ENCODE data around the gene VAV2. TPM values are rescaled to one million over a fixed set of nuclear protein-coding genes. Genes with fewer than 3 reads are reported as not detected.

Gene VAV2
- total RNA-seq, 1 donor from 2014 or later = 61.9 TPM

DNA sequence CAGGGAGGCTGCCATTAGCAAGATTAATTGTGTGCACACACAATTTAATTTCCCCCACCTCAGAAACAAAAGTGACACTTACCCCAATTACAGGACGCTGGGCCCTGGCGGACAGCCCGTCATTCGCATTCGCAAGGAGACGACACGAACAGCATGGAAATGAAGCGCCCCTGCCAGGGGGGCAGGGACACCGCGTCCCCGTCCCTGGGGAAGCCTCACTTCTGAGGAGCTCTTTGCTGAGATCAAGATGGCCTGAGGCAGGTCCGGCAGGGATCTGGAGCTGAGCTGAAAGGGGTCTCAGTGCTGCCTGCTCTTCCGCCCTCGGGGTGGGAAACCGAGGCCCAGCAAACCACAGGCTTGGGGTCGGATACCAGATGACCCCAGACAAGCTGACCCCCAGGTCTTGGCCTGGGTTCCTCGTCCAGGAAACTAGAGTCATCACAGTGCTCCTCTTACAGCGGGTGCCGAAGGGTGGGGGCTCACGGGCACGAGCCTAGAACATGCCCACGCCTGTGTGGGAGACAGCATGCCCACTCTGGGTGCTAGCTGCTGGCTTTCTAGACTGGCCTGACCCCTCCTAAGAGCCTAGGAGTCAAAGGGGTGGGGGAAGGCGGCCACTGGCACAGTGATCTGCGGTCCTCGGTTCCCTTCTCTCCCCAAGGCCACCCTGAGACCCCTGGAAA, 103.2 kb downstream of the VAV2 start:
- TF ChIP-seq, protein P1, sequence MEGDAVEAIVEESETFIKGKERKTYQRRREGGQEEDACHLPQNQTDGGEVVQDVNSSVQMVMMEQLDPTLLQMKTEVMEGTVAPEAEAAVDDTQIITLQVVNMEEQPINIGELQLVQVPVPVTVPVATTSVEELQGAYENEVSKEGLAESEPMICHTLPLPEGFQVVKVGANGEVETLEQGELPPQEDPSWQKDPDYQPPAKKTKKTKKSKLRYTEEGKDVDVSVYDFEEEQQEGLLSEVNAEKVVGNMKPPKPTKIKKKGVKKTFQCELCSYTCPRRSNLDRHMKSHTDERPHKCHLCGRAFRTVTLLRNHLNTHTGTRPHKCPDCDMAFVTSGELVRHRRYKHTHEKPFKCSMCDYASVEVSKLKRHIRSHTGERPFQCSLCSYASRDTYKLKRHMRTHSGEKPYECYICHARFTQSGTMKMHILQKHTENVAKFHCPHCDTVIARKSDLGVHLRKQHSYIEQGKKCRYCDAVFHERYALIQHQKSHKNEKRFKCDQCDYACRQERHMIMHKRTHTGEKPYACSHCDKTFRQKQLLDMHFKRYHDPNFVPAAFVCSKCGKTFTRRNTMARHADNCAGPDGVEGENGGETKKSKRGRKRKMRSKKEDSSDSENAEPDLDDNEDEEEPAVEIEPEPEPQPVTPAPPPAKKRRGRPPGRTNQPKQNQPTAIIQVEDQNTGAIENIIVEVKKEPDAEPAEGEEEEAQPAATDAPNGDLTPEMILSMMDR (IDR thresholded peaks at IDR 0.05; ENCODE audit: unreplicated experiment) = no peak
- Mint-ChIP-seq H3K4me1 (peaks cover 54% of the 10 kb centered on the region), H3K27me3 (ENCODE audit: low read depth) (no peaks in the 10 kb centered on the region), H3K27ac (peak overlapping the region; percentile 87), H3K4me3 (peak overlapping the region; percentile 17), H3K9me3 (no peaks in the 10 kb centered on the region), H3K36me3 (peaks cover 4% of the 10 kb centered on the region)
- DNase-seq (ENCODE audit: low spot score in 2 of 2, unreplicated experiment in 2 of 2) = no peak

DNA sequence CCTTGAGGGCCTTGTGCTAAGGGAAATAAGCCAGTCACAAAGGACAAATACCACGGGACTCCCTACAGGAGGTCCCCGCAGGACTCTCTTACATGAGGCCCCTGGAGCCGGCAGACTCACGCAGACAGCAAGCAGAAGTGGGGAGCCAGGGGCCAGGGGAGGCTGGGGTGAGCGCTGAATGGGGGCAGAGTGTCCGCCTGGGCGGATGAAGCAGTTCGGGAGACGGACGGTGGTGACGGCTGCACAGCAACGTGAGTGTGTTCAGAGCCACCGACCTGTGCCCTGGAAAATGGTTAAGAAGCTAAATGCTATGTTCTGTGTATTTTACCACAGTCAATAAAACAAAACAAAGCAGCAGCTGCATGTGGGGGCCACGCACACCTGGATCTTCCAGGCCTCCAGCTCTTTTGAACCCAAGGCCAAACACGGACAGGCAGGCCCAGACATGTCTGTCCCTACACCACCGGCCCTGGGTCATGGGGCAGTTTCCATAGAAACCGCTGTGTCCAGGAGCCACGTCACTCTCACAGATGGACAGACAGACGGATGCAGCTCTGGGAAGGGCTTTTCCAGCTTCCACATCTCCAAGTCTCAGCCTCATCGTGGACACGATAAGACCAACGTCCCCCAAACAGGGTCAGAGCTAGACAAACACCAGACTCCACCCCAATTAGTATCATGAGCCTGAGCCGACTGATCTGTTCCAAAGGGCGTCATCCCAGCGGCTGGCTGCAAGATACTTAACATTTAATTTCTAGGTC, 103.9 kb downstream of the VAV2 start:
- Mint-ChIP-seq H3K27me3 (ENCODE audit: low read depth) (no peaks in the 10 kb centered on the region), H3K4me1 (peaks cover 56% of the 10 kb centered on the region), H3K27ac (peak overlapping the region; percentile 87), H3K9me3 (no peaks in the 10 kb centered on the region), H3K36me3 (peaks cover 4% of the 10 kb centered on the region), H3K4me3 (peak overlapping the region; percentile 32)
- no peak for DNase-seq (ENCODE audit: low spot score in 2 of 2, unreplicated experiment in 2 of 2)
- TF ChIP-seq, protein P1 (IDR thresholded peaks at IDR 0.05; ENCODE audit: unreplicated experiment) = no peak

- H3K4me3 Mint-ChIP-seq = no peak overlapping the region
- H3K27me3 Mint-ChIP-seq (ENCODE audit: low read depth) = no peaks in the 10 kb centered on the region
- no peak for DNase-seq (ENCODE audit: low spot score in 2 of 2, unreplicated experiment in 2 of 2)
- H3K27ac Mint-ChIP-seq = peak overlapping the region; percentile 87
- H3K36me3 Mint-ChIP-seq = peaks cover 4% of the 10 kb centered on the region
- TF ChIP-seq, protein P1 (IDR thresholded peaks at IDR 0.05; ENCODE audit: unreplicated experiment) = no peak
- peaks cover 57% of the 10 kb centered on the region for H3K4me1 Mint-ChIP-seq
- no peaks in the 10 kb centered on the region for H3K9me3 Mint-ChIP-seq
Observed at GRCh38 chr9:133887540-133888047, 104.5 kb downstream of the VAV2 start.

DNA sequence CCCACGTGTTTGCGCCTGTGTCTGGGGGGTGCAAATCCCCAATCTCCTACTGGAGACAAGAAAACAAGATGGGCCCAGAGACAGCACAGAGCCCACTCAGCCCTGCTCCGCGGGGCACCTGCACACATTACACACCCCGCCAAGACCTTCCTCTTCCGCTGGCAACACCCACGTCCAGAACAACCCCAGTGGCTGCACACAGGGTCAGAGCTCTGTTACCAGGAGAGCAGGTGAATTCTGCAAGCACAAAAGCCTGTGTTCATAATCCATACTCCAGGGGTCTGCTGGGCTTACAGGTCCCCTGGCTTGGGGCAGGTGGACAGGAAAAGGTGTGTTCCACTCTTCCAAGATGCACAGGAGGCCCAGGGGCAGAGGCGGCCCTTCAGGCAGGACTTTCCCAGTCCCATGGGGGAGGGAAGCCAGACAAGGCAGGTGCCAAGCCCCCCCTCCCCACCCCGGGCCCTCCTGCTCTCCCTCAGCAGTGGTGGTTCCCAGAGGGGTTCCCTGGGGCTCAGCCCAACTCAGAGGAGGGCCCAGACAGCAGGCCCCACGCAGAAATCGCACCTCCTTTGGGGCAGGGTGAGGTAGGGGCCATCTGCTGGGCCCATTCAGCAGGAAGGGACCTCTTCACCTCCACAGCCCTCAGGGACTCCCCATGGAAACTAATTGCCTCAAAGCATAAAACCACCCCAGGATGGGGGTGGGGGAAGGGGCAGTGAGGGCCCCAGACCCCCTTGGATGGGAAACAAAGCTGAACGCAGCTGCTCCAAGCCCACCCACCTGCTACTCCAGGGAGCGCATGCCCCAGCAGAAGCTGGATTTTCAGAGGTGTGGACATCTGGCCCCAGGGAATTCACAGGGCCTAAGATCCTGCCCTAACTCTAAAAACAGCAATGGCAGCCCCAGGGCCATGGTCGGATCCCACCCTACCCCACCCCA, 105.3 kb downstream of the VAV2 start:
- H3K4me1 Mint-ChIP-seq = peaks cover 59% of the 10 kb centered on the region
- H3K27ac Mint-ChIP-seq = peak overlapping the region; percentile 39
- H3K27me3 Mint-ChIP-seq (ENCODE audit: low read depth) = no peaks in the 10 kb centered on the region
- H3K9me3 Mint-ChIP-seq = no peaks in the 10 kb centered on the region
- TF ChIP-seq, protein P1 (IDR thresholded peaks at IDR 0.05; ENCODE audit: unreplicated experiment) = no peak
- no peak for DNase-seq (ENCODE audit: low spot score in 2 of 2, unreplicated experiment in 2 of 2)
- no peak overlapping the region for H3K4me3 Mint-ChIP-seq
- H3K36me3 Mint-ChIP-seq = peaks cover 4% of the 10 kb centered on the region

Data from mesothelial cell of epicardium (in vitro differentiated cells).